Fibroblast of skin of back (primary cell): Measurements from ENCODE around the gene DZANK1.
"Not testable (repeated sequence)": the region's sequence is repeated elsewhere in the genome, so short reads cannot be mapped to it uniquely, and the experiment has no call there.

Experiments used
- DNase-seq: peaks from one replicate; pipeline ENCODE4 v3.0.0-alpha.2; 2013

The DZANK1 gene

DNA sequence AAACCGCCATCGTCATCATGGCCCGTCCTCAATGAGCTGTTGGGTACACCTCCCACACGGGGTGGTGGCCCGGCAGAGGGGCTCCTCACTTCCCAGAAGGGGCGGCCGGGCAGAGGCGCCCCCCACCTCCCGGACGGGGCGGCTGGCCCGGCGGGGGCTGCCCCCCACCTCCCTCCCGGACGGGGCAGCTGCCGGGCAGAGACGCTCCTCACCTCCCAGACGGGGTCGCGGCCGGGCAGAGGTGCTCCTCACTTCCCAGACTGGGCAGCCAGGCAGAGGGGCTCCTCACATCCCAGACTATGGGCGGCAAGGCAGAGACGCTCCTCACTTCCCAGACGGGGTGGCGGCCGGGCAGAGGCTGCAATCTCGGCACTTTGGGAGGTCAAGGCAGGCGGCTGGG, 91.3 kb downstream of the DZANK1 start:
- DNase-seq, result not testable (repeated sequence)

- DNase-seq, result no peak
Measured at GRCh38 chr20:18372296-18372695, 94.5 kb downstream of the DZANK1 start.

DNA sequence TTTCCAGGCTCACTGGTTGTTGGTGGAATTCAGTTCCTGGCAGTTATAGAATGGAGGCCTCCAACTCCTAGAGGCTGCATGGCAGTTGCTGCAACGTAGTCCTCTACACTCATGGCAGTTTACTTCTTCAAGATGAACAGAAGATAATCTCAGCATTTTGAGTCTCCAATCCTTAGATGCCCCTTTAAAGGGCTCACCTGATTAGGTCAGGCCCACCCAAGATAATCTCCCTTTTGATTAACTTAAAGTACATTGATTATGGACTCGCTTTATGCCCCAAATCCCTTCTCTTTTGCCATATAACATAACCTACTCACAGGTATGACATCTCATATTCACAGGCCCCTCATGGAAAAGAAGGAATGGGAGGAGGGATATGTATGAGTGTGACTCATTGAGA, 102.1 kb downstream of the DZANK1 start:
- DNase-seq, result no peak

DNA sequence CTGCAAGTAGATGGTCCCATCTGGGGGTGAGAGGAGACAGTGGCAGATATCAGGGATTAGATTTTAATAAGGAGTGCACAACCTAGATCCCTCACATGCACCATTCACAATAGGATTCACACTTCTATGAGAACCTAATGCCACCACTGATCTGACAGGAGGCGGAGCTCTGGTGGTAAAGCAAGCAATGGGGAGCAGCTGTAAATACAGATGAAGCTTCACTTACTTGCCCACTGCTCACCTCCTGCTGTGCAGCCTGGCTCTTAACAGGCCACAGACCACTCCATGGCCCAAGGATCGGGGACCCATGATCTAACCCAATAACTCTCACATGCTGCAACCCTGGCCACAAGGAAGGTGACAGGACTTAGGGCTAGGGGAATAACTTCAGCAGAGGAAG, 103.1 kb downstream of the DZANK1 start:
- DNase-seq, result no peak

DNA sequence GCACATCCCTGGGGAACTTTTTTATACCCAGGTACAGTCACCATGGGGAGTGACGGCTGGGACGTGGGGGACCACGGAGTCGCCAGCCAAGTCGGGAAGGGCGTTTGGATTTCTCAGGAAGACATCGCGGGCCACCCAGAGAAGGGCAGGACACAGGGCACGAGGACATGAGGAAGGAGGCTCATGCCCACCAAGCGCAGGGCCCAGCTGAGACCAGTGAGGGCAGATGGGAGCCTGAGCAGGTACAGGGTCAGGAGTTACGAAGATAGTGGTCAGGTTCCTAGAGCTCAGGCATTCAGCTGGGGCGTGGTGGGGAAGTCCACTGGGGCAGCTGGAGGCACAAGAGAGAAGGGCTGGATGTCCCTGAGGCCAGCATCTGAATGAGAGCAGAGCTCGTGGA, 103.9 kb downstream of the DZANK1 start:
- DNase-seq, result no peak

DNA sequence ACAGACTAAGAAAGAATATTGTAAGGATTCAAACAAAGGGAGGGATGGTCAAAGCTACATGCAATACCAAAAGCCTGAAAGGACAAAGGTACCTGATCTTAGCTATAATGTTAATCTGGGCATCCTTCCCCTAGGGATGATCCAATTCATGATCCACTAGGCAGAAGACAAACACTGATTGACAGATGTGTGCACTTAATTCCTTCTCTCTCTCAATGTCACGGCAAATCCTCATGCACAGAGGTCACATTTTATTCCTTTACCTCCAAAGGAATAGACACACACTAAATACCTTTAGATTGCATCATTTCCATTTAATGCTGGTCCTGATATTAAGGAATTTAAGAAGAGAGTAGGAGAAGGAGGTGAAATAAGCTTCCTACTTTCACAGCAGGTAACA, 105.2 kb downstream of the DZANK1 start:
- DNase-seq, result no peak

DNA sequence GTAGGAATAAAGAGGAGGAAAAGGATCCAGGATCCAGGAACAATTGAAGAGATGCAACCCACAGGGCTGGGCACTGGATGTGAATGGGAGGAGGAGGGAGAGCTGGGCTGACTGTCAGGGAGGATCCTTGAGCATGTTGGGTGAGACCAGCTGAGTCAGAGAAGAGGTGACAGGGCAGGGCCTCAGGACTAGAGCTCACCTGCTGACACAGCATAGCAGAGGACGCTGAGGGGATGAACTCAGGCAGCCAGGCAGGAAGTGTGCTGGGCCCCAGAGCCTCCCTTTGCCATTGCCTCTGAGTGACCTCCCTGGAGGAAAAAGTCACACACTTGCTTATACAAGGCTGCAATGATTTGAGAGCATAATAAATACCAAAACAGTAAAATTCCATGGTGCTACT, 106.2 kb downstream of the DZANK1 start:
- DNase-seq, result no peak

DNA sequence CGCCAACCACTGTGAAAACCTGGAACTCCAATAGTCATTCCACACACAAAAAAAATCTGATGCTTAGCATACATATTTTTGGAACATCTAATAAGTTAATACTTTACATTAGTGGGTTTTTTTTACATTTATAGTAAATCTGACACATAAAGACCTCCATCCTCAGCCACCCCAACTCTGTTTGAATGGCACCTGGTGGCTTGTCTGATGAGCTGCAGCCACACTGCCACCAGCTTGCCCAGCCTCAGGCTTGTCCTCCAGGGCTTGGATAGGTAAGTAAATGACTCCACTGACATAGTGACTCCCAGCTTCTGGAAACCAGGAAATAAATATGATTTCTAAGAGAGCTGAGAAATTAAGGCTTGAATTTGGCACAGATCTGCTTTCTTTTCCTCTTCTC, 107.0 kb downstream of the DZANK1 start:
- DNase-seq, result no peak

DNA sequence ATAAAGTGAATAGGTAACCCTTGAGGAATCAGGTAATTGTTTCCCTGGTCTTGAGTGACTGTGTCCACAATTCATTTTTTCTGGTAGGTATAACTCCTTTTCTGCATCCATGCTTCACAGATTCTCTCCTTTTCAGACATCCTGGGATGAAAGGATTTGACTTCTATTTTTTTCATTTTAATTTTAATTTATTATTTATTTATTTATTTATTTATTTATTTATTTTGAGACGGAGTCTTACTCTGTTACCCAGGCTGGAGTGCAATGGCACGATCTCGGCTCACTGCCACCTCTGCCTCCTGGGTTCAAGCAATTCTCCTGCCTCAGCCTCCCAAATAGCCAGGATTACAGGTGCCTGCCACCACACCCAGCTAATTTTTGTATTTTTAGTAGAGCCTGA, 117.1 kb downstream of the DZANK1 start:
- DNase-seq, result not testable (repeated sequence)
